Measurements from ENCODE around the gene FCHSD1. TPM values are rescaled to one million over a fixed set of nuclear protein-coding genes. Genes with fewer than 3 reads are reported as not detected.

The FCHSD1 gene
- total and polyA plus RNA-seq, 2 of the 4 experiments (the other 2 are of a cell fraction): 33.2 to 62.1 TPM

- WGBS, 2 experiments (ENCODE audit: extremely low coverage in 2 of 2, insufficient read length in 1 of 2): 66% methylated on average over 8 of the region's 9 CpGs; no CpG with 5 or more reads in 1 of the 2 experiments
- Histone ChIP-seq H4K5ac (ENCODE audit: low read depth, low read length) (peak overlapping the region; percentile 87; the same call in 1 of the 2 replicates), H2AFZ (replicated peaks; ENCODE audit: low read length, poor library complexity) (peak overlapping the region; percentile 59), H3K79me1 (ENCODE audit: low read depth in 1 of 2, low read length in 2 of 2) (peaks cover 10 to 17% of the 10 kb centered on the region in 2 experiments), H2BK5ac (ENCODE audit: low read depth, low read length, poor library complexity, severe bottlenecking) (no peak overlapping the region), H3K4me3 (ENCODE audit: insufficient read depth, low read depth, low read length) (peak overlapping the region; percentile 78), H4K20me1 (ENCODE audit: insufficient read depth, low read length) (peaks cover 3% of the 10 kb centered on the region; the same call in 1 of the 2 replicates), H3K18ac (ENCODE audit: low read depth, low read length) (peak overlapping the region; percentile 40; the same call in 1 of the 2 replicates), H3K9me1 (ENCODE audit: insufficient read depth, low read length) (no peaks in the 10 kb centered on the region; the same call in 1 of the 2 replicates), H3K14ac (replicated peaks; ENCODE audit: low read depth, low read length) (0 out of 2 replicates have a peak overlapping the region, but pooled peaks have one; percentile 71), H2BK15ac (ENCODE audit: low read depth, low read length) (peak overlapping the region; percentile 36; the same call in 1 of the 3 replicates), H3K4ac (ENCODE audit: low read depth, low read length) (peak overlapping the region; percentile 57), H2AK5ac (ENCODE audit: low read depth, low read length) (peak overlapping the region; percentile 92), H4K91ac (ENCODE audit: insufficient read depth, low read depth, low read length) (no peak overlapping the region; the same call in 1 of the 2 replicates), H3K27me3 (ENCODE audit: control insufficient read depth, insufficient read depth, low read length) (no peaks in the 10 kb centered on the region), H3K9me3 (ENCODE audit: control insufficient read depth, insufficient read depth, low read length) (no peaks in the 10 kb centered on the region), H3K56ac (ENCODE audit: extremely low read depth, insufficient read depth, low read length) (no peak overlapping the region), H2BK20ac (ENCODE audit: low read depth, low read length) (no peak overlapping the region), H3K36me3 (ENCODE audit: control insufficient read depth, insufficient read depth, low read length) (peaks cover 25% of the 10 kb centered on the region), H3K23ac (ENCODE audit: low read depth, low read length) (no peak overlapping the region), H3K4me1 (ENCODE audit: control insufficient read depth, insufficient read depth, low read length) (peaks cover 13% of the 10 kb centered on the region; the same call in 1 of the 2 replicates), H3K9ac (ENCODE audit: low read depth, low read length) (peak overlapping the region; percentile 62), H4K8ac (ENCODE audit: low read depth in 2 of 2, low read length in 2 of 2) (peak overlapping the region; percentile 72 to 98; a peak in 3 of 4 replicates), H2AK9ac (replicated peaks; ENCODE audit: low read depth, low read length, poor library complexity) (peak overlapping the region; percentile 56), H2BK120ac (ENCODE audit: low read depth, low read length) (0 out of 2 replicates have a peak overlapping the region, but pooled peaks have one; percentile 1), H3K27ac (ENCODE audit: insufficient read depth, low read length) (no peak overlapping the region; the same call in 1 of the 2 replicates), H3K4me2 (ENCODE audit: low read depth, low read length) (peak overlapping the region; percentile 81)
- TF ChIP-seq RCOR1 (IDR thresholded peaks at IDR 0.05; ENCODE audit: insufficient replicate concordance, low read length): no peak
- no peak for TF ChIP-seq USF2 (IDR thresholded peaks at IDR 0.05; ENCODE audit: low read depth, low read length)
- TF ChIP-seq RFX5 (IDR thresholded peaks at IDR 0.05; ENCODE audit: low read depth, low read length): no peak
- TF ChIP-seq, protein P1, sequence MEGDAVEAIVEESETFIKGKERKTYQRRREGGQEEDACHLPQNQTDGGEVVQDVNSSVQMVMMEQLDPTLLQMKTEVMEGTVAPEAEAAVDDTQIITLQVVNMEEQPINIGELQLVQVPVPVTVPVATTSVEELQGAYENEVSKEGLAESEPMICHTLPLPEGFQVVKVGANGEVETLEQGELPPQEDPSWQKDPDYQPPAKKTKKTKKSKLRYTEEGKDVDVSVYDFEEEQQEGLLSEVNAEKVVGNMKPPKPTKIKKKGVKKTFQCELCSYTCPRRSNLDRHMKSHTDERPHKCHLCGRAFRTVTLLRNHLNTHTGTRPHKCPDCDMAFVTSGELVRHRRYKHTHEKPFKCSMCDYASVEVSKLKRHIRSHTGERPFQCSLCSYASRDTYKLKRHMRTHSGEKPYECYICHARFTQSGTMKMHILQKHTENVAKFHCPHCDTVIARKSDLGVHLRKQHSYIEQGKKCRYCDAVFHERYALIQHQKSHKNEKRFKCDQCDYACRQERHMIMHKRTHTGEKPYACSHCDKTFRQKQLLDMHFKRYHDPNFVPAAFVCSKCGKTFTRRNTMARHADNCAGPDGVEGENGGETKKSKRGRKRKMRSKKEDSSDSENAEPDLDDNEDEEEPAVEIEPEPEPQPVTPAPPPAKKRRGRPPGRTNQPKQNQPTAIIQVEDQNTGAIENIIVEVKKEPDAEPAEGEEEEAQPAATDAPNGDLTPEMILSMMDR (conservative IDR thresholded peaks at IDR 0.05; ENCODE audit: low read depth, low read length): no peak
- TF ChIP-seq BHLHE40 (IDR thresholded peaks at IDR 0.05; ENCODE audit: low read depth, low read length): no peak
- TF ChIP-seq, protein P2, sequence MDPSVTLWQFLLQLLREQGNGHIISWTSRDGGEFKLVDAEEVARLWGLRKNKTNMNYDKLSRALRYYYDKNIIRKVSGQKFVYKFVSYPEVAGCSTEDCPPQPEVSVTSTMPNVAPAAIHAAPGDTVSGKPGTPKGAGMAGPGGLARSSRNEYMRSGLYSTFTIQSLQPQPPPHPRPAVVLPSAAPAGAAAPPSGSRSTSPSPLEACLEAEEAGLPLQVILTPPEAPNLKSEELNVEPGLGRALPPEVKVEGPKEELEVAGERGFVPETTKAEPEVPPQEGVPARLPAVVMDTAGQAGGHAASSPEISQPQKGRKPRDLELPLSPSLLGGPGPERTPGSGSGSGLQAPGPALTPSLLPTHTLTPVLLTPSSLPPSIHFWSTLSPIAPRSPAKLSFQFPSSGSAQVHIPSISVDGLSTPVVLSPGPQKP (IDR thresholded peaks at IDR 0.05; ENCODE audit: borderline replicate concordance, low read depth, low read length): no peak
- no peak for TF ChIP-seq NFE2L2 (IDR thresholded peaks at IDR 0.05; ENCODE audit: low read depth, low read length)
- no peak for TF ChIP-seq FOS (IDR thresholded peaks at IDR 0.05; ENCODE audit: low read depth, low read length)
- TF ChIP-seq SMC3 (IDR thresholded peaks at IDR 0.05; ENCODE audit: low read depth, low read length): no peak
- no peak for TF ChIP-seq MAZ (IDR thresholded peaks at IDR 0.05; ENCODE audit: borderline replicate concordance, low read depth, low read length)
- no peak for TF ChIP-seq MXI1 (IDR thresholded peaks at IDR 0.05; ENCODE audit: borderline replicate concordance, low read depth, low read length)
- no peak for TF ChIP-seq POLR2A (IDR thresholded peaks at IDR 0.05; ENCODE audit: low read depth, low read length)
- no peak for TF ChIP-seq MAFK (IDR thresholded peaks at IDR 0.05; ENCODE audit: low read depth, low read length)
- TF ChIP-seq CEBPB (IDR thresholded peaks at IDR 0.05; ENCODE audit: low read depth, low read length): no peak
- TF ChIP-seq CHD1 (IDR thresholded peaks at IDR 0.05; ENCODE audit: low read depth, low read length): no peak
- no peak for TF ChIP-seq RAD21 (IDR thresholded peaks at IDR 0.05; ENCODE audit: low read length)
- intact Hi-C loops (cut with micrococcal nuclease): no loop called here
- ATAC-seq (ENCODE audit: low read depth): no peak
- in situ Hi-C loops (cut with MboI; ENCODE audit: low sequenced_read_pairs): no loop called here
- ChIA-PET CTCF (no interaction called here), POLR2A (ENCODE audit: unreplicated experiment) (no interaction called here)
- dilution Hi-C loops (cut with HindIII; ENCODE audit: low sequenced_read_pairs, unreplicated experiment): no loop called here
- BruUV-seq (replicated peaks): no TSS peak
- no peak for DNase-seq
Measured at GRCh38 chr5:141651728-141652105, 499 bp upstream of the FCHSD1 start.

Data from IMR-90 (cell line).